Activated naive CD4-positive, alpha-beta T cell treated with anti-CD3 and anti-CD28 coated beads for 36 hours (primary cell): ENCODE measurements around the gene KRT86. TPM values are rescaled to one million over a fixed set of nuclear protein-coding genes. Genes with fewer than 3 reads are reported as not detected.
A peak's percentile ranks its signal among the peaks of the same experiment; 100 is the strongest.
"Not testable (repeated sequence)": the region's sequence is repeated elsewhere in the genome, so short reads cannot be mapped to it uniquely, and the experiment has no call there.

Experiments used
- CTCF ChIA-PET: fragments of 350-600 bp; sonication (Branson Sonifier 250); formaldehyde crosslinking; loops from one replicate; lab custom pipeline; 2021; ENCODE audit warnings: antibody characterized with exemption; lab: Charles Lee
- DNase-seq: peaks from one replicate; pipeline ENCODE4 v3.0.0-alpha.2; 2020
- H3K27ac Mint-ChIP-seq: one replicate; pipeline ENCODE4 v1.8.0; 2021; ENCODE audit warnings: mild to moderate bottlenecking, mixed read lengths
- H3K27me3 Mint-ChIP-seq: one replicate; pipeline ENCODE4 v1.8.0; 2021; ENCODE audit warnings: low read depth, mixed read lengths
- H3K36me3 Mint-ChIP-seq: one replicate; pipeline ENCODE4 v1.8.0; 2021; ENCODE audit warnings: low read depth, mixed read lengths
- H3K4me1 Mint-ChIP-seq: one replicate; pipeline ENCODE4 v1.8.0; 2021; ENCODE audit warnings: low read depth, mixed read lengths
- H3K4me3 Mint-ChIP-seq: one replicate; pipeline ENCODE4 v1.8.0; 2021; ENCODE audit warnings: mild to moderate bottlenecking, moderate library complexity, mixed read lengths
- H3K9me3 Mint-ChIP-seq: one replicate; pipeline ENCODE4 v1.8.0; 2021; ENCODE audit warnings: mixed read lengths
- intact Hi-C: fragments of 100-400 bp; cut with micrococcal nuclease; formaldehyde crosslinking; loops from one replicate; pipeline ENCODE4 v1.15.1; 2023
- total RNA-seq, 2 experiments: library from RNA; stranded (reverse); gene quantifications; one replicate each; pipeline ENCODE4 v1.2.3, GENCODE V29; 2021

Gene KRT86
- total RNA-seq, 2 experiments from 2014 or later = 0.15 TPM; not detected in 1

DNA sequence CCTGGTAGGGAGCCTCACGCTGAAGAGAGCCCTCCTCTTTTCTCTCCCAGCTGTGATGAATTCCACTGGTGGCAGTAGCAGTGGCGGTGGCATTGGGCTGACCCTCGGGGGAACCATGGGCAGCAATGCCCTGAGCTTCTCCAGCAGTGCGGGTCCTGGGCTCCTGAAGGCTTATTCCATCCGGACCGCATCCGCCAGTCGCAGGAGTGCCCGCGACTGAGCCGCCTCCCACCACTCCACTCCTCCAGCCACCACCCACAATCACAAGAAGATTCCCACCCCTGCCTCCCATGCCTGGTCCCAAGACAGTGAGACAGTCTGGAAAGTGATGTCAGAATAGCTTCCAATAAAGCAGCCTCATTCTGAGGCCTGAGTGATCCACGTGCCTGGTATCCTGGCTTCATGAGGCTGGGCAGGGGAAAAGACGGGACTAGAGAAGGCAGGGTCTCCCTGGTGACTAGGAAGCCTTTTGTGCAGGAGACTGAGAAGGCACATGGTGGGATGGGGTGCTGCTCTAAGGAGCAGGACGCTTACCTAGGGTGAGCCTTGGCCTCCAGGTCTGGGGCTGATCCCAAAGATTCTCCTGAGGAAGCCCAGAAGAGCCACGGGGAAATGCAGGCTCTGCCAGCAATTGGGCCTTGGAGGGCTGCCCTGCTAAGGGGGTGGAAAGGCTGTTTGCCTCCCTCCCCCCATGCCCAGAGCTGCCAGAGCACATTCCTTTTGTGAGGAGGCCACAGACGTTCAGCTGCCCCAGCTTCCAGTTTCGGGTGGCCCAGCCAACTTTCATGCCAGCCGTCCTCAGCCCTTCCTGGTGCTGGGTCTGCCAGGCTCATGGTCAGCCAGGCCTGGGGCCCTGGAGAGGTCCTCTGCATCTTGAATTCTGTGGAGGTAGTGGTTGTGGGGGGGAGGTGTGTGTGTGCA lies 25.6 kb upstream of the KRT86 start:
- H3K36me3 Mint-ChIP-seq = no peaks in the 10 kb centered on the region
- no peaks in the 10 kb centered on the region for H3K9me3 Mint-ChIP-seq
- peaks cover 16% of the 10 kb centered on the region for H3K27me3 Mint-ChIP-seq
- DNase-seq = no peak
- no peak overlapping the region for H3K27ac Mint-ChIP-seq
- CTCF ChIA-PET = interaction anchor here (0.6 kb wide), 1 partner anchor 27 kb away, joined by 4 read pairs; no protein-coding TSS in a partner anchor
- H3K4me3 Mint-ChIP-seq = no peak overlapping the region
- intact Hi-C loops = no loop called here
- H3K4me1 Mint-ChIP-seq = peaks cover 20% of the 10 kb centered on the region

DNA sequence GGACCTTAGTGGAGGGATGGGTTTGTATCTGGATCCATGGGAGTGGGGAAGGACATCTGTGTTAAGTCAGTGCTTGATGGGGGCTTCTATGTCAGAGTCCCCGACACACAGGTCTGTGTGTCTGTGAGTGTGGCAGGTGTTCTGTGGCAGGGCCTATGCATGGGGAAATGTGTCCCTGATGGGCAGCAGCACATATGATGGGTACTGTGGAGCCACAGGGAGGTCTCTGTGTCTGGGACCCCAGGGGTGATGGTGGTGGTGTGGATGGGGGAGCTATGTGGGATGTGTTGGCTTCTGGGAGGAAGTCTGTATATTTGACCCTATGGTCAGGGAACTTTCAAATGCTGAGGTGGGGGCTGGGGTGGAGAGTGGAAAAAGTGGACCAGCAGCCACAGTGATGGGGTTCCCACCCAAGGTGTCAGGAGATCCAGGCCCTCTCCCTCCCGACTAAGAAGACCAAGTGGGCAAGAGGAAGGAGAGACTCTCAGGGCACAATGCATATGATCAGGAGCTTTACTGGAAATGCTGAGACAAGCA lies 24.9 kb upstream of the KRT86 start:
- Mint-ChIP-seq H3K4me1 (peaks cover 12% of the 10 kb centered on the region), H3K4me3 (no peak overlapping the region), H3K27me3 (peaks cover 16% of the 10 kb centered on the region), H3K9me3 (no peaks in the 10 kb centered on the region), H3K36me3 (no peaks in the 10 kb centered on the region), H3K27ac (no peak overlapping the region)
- DNase-seq = no peak
- intact Hi-C loops = no loop called here
- CTCF ChIA-PET = interaction anchor here (0.6 to 0.9 kb wide), 2 partner anchors 28 to 30 kb away, joined by 3 to 4 read pairs; no protein-coding TSS in a partner anchor

DNA sequence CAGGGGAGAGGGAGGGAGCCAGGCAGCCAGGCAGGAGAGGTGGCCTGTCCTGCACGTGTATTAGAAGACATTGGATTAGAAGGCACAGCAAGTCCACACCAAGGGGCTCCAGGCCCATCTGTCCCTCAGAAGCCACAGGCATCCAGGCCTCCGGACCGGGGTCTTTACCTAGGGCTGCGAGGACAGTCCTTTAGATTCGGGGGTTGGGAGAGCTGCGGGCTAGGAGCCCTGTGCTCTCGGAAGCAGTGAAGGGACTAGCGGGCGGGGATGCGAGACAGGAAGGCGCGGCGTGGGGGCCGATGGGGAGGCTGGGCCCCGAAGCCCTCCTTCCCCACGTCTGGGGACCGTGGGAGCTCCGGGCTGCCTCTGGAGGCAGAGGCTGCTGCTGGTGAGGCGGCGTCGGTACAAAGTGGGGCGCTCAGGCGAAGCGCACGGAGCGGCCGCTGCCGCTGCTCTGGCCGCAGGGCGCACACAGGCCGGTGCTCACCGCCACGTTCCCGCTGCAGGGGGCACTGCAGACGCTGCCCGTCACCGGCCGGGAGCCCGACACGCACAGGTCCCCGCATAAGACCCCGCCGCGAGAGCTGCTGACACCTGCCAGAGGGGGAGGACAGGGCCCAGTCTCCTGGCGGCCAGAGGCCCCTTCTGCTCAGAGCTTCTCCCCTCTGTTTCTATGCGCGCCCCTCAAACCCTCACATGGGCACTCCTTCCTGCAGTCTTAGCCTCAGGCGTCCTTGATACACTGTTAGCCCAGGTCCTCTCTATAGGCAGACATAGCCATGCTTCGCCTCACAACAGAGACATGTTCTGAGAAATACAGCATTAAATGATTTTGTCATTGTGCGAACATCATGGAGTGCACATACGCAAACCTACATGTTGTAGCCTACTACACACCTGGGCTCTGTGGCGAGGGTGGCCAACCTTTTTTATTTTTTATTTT lies 24.1 kb upstream of the KRT86 start:
- DNase-seq = no peak
- no peaks in the 10 kb centered on the region for H3K36me3 Mint-ChIP-seq
- H3K9me3 Mint-ChIP-seq = no peaks in the 10 kb centered on the region
- H3K4me1 Mint-ChIP-seq = peaks cover 12% of the 10 kb centered on the region
- intact Hi-C loops = no loop called here
- H3K4me3 Mint-ChIP-seq = no peak overlapping the region
- no peak overlapping the region for H3K27ac Mint-ChIP-seq
- peaks cover 21% of the 10 kb centered on the region for H3K27me3 Mint-ChIP-seq
- CTCF ChIA-PET = interaction anchor here (0.9 to 2.4 kb wide), 4 partner anchors 29 to 77 kb away, joined by 3 to 7 read pairs (median 4); no protein-coding TSS in a partner anchor

- H3K36me3 Mint-ChIP-seq = no peaks in the 10 kb centered on the region
- no peaks in the 10 kb centered on the region for H3K9me3 Mint-ChIP-seq
- CTCF ChIA-PET = interaction anchor here (0.9 to 2.4 kb wide), 5 partner anchors 13 to 135 kb away, joined by 3 to 7 read pairs (median 4); no protein-coding TSS in a partner anchor
- peaks cover 31% of the 10 kb centered on the region for H3K27me3 Mint-ChIP-seq
- peaks cover 12% of the 10 kb centered on the region for H3K4me1 Mint-ChIP-seq
- no peak overlapping the region for H3K27ac Mint-ChIP-seq
- no peak overlapping the region for H3K4me3 Mint-ChIP-seq
- DNase-seq = peak; percentile 30
- intact Hi-C loops = no loop called here
Observed at GRCh38 chr12:52251367-52252051, 22.9 kb upstream of the KRT86 start.

- intact Hi-C loops, DNase-seq, H3K36me3 Mint-ChIP-seq, H3K27ac Mint-ChIP-seq, H3K4me3 Mint-ChIP-seq, H3K9me3 Mint-ChIP-seq: not testable (repeated sequence)
- peaks cover 12% of the 10 kb centered on the region for H3K4me1 Mint-ChIP-seq
- CTCF ChIA-PET = interaction anchor here (0.9 to 2.4 kb wide), 3 partner anchors 14 to 136 kb away, joined by 3 to 7 read pairs (median 4); no protein-coding TSS in a partner anchor
- peaks cover 38% of the 10 kb centered on the region for H3K27me3 Mint-ChIP-seq
Observed at GRCh38 chr12:52252175-52252615, 22.2 kb upstream of the KRT86 start.

DNA sequence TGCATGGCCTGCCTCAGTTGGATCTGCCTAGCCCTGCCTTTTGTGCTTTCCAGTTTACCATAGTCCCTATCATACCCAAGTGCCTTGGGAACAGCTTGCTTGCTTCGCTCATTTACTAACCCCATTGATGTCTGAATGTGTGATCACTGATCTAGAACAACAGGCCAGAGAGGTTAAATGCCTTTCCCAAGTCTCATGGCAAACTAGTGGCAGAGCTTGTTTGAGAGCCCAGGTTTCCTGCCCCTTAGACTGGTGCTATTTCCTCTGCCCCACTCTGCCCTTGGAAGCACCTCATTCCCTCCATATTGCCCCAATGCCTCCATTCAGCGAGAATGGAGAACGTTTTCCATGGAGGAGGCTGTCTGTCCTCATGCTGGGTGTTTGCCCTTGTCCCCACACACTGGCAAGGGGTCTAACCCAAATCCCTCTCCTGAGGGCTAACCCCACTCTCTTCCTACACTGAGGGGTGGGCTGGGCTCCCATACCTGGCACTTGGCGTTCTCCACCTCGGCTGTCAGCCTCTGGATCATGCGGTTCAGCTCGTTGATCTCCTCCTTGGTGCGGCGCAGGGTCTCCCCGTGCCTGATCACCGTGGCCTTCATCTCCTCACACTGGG lies 21.6 kb upstream of the KRT86 start:
- Mint-ChIP-seq H3K36me3 (no peaks in the 10 kb centered on the region), H3K27me3 (peaks cover 41% of the 10 kb centered on the region), H3K9me3 (no peaks in the 10 kb centered on the region), H3K4me3 (no peak overlapping the region), H3K27ac (no peak overlapping the region), H3K4me1 (peaks cover 12% of the 10 kb centered on the region)
- intact Hi-C loops = no loop called here
- no peak for DNase-seq
- CTCF ChIA-PET = interaction anchor here (2.4 kb wide), 1 partner anchor 74 kb away, joined by 7 read pairs; no protein-coding TSS in a partner anchor

DNA sequence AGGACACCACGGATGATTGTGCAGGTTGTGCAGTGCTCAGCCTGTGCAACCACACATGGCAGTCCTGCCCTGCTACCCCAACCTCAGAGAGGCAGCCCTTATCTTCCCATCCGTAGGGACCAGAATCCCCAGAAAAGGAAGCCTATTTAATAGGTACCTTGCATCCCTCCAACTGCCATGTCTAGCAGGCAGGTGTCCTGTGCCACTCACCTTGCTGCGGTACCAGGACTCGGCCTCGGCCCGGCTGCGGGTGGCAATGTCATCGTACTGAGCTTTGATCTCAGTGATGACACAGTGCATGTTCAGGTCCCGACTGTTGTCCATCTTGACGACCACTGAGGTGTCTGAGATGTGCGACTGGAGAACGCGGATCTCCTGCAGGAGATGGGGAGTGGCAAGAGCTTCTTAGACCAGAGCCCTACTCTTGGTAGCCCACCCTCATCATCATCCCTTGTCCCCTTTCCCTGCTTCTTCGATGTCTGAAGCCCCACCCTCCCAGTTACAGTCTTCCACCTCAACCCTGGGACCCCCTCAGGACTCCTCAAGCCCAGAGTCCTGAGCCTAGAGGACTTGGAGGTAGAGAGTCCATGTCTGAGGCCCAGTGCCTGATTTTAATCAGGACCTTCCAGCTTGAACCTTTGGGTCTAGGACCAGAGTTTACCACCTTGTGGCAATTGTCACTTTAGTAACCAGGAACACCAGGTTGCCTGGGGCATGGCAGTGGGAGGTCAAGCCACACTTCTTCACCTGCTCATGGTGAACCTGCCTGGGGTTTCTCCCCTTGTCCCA lies 20.9 kb upstream of the KRT86 start:
- H3K4me3 Mint-ChIP-seq = no peak overlapping the region
- H3K36me3 Mint-ChIP-seq = no peaks in the 10 kb centered on the region
- no peaks in the 10 kb centered on the region for H3K9me3 Mint-ChIP-seq
- intact Hi-C loops = no loop called here
- H3K27ac Mint-ChIP-seq = no peak overlapping the region
- H3K27me3 Mint-ChIP-seq = peaks cover 39% of the 10 kb centered on the region
- DNase-seq = no peak
- peaks cover 12% of the 10 kb centered on the region for H3K4me1 Mint-ChIP-seq
- CTCF ChIA-PET = no interaction called here

DNA sequence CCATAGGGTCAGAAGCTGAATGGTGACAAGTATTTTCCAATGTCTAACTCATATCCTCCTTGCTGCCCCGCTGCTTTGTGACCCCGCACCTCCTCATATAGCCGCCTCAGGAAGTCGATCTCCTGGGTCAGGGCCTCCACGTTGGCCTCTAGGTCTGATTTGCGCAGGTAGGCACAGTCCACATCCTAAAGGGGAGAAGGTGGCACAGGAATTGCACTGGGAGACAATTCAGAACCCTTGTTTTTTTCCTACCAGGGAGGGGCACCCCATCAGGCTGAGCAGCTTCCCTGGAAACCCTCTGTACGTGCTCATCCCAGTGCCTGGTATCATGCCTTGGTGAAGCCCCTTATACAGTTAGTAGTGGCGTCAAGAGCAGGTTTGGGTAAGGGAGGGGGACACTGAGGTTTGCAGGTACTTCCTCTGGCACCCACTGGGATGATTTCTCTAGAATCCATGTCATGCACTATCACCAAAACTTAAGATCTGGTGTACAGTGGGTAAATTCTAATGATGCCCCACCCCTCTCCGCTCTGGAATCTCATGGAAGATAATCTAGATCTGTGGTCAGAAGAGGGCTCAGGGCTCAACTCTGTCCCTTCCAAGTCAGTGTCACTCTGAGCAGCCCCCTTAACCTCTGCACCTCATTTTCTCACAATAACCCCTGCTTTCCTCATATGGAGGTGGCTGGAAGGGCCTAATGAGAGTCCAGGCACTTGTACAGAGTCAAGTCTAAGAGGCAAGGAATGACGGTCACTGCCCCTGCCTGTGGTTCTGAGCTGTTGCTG lies 20.1 kb upstream of the KRT86 start:
- no peaks in the 10 kb centered on the region for H3K9me3 Mint-ChIP-seq
- H3K27me3 Mint-ChIP-seq = peaks cover 43% of the 10 kb centered on the region
- intact Hi-C loops = no loop called here
- no peak for DNase-seq
- CTCF ChIA-PET = no interaction called here
- H3K4me1 Mint-ChIP-seq = peaks cover 12% of the 10 kb centered on the region
- H3K4me3 Mint-ChIP-seq = no peak overlapping the region
- no peaks in the 10 kb centered on the region for H3K36me3 Mint-ChIP-seq
- H3K27ac Mint-ChIP-seq = no peak overlapping the region

- Mint-ChIP-seq H3K9me3 (no peaks in the 10 kb centered on the region), H3K27ac (no peak overlapping the region), H3K27me3 (peaks cover 42% of the 10 kb centered on the region), H3K4me3 (no peak overlapping the region), H3K36me3 (no peaks in the 10 kb centered on the region), H3K4me1 (peaks cover 8% of the 10 kb centered on the region)
- CTCF ChIA-PET = no interaction called here
- DNase-seq = no peak
- intact Hi-C loops = no loop called here
Observed at GRCh38 chr12:52254965-52255751, 19.3 kb upstream of the KRT86 start.
